Hepatocyte (in vitro differentiated cells): Measurements from ENCODE around the gene SLMAP.

Experiments
- EZH2phosphoT487 ChIP-seq: fragments of 200-600 bp; sonication (generic); IDR thresholded peaks from one replicate; pipeline ENCODE4 v1.6.1; 2018; ENCODE audit warnings: antibody characterized with exemption, mild to moderate bottlenecking, low read depth, moderate library complexity; ENCODE audit not compliant: unreplicated experiment, severe bottlenecking
- TF ChIP-seq, protein P1 (sequence below): fragments of 200-600 bp; sonication (generic); IDR thresholded peaks from 2 replicates; pipeline ENCODE4 v1.5.1; 2016; ENCODE audit warnings: antibody characterized with exemption, mild to moderate bottlenecking; ENCODE audit not compliant: poor library complexity

DNA sequence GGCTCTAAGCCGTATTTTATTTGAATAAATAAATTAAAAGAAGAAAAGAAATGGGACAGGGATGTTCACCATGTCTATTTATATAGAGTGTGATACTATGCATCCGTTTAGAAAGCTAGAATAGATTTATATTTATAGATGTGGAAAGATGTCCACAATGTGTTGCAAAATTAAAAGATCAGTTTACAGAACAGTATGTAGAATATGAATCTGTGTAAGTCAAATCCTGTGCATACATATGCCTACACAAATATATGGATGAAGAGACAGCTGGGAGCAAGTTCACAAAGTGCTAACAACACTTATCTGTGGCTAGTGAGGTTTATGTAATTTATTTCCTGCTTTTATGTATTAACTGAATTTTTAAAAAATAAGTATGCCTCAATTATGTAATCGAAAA lies 25.4 kb upstream of the SLMAP start:
- TF ChIP-seq EZH2phosphoT487 = no peak
- TF ChIP-seq, protein P1, sequence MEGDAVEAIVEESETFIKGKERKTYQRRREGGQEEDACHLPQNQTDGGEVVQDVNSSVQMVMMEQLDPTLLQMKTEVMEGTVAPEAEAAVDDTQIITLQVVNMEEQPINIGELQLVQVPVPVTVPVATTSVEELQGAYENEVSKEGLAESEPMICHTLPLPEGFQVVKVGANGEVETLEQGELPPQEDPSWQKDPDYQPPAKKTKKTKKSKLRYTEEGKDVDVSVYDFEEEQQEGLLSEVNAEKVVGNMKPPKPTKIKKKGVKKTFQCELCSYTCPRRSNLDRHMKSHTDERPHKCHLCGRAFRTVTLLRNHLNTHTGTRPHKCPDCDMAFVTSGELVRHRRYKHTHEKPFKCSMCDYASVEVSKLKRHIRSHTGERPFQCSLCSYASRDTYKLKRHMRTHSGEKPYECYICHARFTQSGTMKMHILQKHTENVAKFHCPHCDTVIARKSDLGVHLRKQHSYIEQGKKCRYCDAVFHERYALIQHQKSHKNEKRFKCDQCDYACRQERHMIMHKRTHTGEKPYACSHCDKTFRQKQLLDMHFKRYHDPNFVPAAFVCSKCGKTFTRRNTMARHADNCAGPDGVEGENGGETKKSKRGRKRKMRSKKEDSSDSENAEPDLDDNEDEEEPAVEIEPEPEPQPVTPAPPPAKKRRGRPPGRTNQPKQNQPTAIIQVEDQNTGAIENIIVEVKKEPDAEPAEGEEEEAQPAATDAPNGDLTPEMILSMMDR = no peak
